Type B pancreatic cell (in vitro differentiated cells): Measurements from ENCODE around the gene F12. TPM values are rescaled to one million over a fixed set of nuclear protein-coding genes. Genes with fewer than 3 reads are reported as not detected.

Experiments used
- DNase-seq: peaks from one replicate; pipeline ENCODE4 v3.0.0; 2021; ENCODE audit warnings: mixed read lengths; ENCODE audit not compliant: unreplicated experiment; ENCODE audit errors: extremely low spot score
- H3K27ac Mint-ChIP-seq: 2 replicates; pipeline ENCODE4 v1.8.0; 2021; ENCODE audit warnings: mild to moderate bottlenecking, mixed read lengths
- H3K27me3 Mint-ChIP-seq: 2 replicates; pipeline ENCODE4 v1.8.0; 2021; ENCODE audit warnings: mixed read lengths
- H3K36me3 Mint-ChIP-seq: 2 replicates; pipeline ENCODE4 v1.8.0; 2021; ENCODE audit warnings: mixed read lengths
- H3K4me1 Mint-ChIP-seq: one replicate; pipeline ENCODE4 v1.8.0; 2021; ENCODE audit warnings: mixed read lengths; ENCODE audit not compliant: unreplicated experiment
- H3K4me3 Mint-ChIP-seq: 2 replicates; pipeline ENCODE4 v1.8.0; 2021; ENCODE audit warnings: mild to moderate bottlenecking, mixed read lengths
- H3K9me3 Mint-ChIP-seq: 2 replicates; pipeline ENCODE4 v1.8.0; 2021; ENCODE audit warnings: mixed read lengths
- CTCF ChIP-seq: fragments of 200-600 bp; sonication (generic); conservative IDR thresholded peaks from 2 replicates; pipeline ENCODE4 v1.5.0; 2021; ENCODE audit warnings: antibody characterized with exemption, mild to moderate bottlenecking
- total RNA-seq: library from RNA; stranded (reverse); gene quantifications from 2 replicates; pipeline ENCODE4 v1.2.1, GENCODE V29; 2021; ENCODE audit warnings: low replicate concordance

Gene F12
- total RNA-seq, 1 donor from 2014 or later, result 3.2 TPM

GRCh38 chr5:177392765-177393164 is 16.6 kb downstream of the F12 start:
- Mint-ChIP-seq H3K4me1 (peaks cover 21% of the 10 kb centered on the region), H3K4me3 (no peak overlapping the region), H3K27me3 (peaks cover 9% of the 10 kb centered on the region), H3K27ac (no peak overlapping the region), H3K36me3 (no peaks in the 10 kb centered on the region), H3K9me3 (no peaks in the 10 kb centered on the region)
- DNase-seq, result no peak
- no peak for TF ChIP-seq CTCF

- H3K9me3 Mint-ChIP-seq, result no peaks in the 10 kb centered on the region
- H3K36me3 Mint-ChIP-seq, result no peaks in the 10 kb centered on the region
- TF ChIP-seq CTCF, result peak; percentile 98
- peaks cover 4% of the 10 kb centered on the region for H3K27me3 Mint-ChIP-seq
- peak overlapping the region; percentile 93 for H3K27ac Mint-ChIP-seq
- H3K4me3 Mint-ChIP-seq, result peak overlapping the region; percentile 56
- peaks cover 21% of the 10 kb centered on the region for H3K4me1 Mint-ChIP-seq
- peak; percentile 89 for DNase-seq
These were observed 18.7 kb downstream of the F12 start for GRCh38 chr5:177390363-177391300.

DNA sequence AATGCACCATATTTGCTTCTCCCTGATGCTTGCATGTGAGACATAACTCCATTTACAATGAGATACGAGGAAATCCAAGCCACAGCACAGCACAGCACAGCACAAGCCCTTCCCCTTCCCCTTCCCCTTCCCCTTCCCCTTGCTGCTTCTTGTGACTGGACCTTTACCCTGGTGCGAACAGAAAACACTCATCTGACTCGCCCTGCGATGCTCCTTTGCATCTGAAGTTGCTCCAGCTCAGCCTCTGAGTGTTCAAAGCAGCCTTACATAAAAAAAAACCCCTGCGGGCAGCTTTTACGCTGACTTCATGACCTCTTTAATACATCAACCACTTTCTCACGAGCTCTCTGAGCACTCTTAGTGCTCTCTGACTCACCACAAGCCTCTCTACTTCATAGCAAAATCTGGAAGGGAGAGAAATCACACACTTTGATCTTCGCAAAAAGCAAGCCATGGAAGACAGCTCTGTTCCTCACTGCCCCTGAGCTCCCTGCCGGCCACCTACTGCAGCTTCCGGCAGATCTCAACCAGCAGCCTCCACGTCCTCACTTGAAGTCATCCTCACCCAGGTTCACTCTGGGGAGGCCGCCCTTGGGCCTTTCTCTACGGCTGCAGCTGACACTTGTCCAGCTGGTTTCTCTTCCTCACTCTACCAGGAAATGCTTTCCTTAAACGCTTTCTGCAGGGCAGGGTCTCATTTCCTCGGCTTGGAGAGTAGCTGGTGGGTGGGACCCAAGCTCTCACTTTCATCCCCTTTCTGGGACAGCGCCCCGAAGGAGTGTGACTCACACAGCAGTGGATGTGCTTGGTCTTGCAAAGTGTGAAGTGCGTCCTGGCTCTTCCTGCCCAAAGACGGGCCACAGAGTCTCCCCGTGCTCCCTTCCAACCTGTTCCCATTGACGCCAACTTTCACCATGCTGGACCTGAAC is 19.9 kb downstream of the F12 start:
- Mint-ChIP-seq H3K36me3 (no peaks in the 10 kb centered on the region), H3K27ac (peak overlapping the region; percentile 93), H3K27me3 (no peaks in the 10 kb centered on the region), H3K4me1 (peaks cover 21% of the 10 kb centered on the region), H3K9me3 (no peaks in the 10 kb centered on the region), H3K4me3 (peak overlapping the region; percentile 72)
- TF ChIP-seq CTCF, result no peak
- DNase-seq, result no peak

- Mint-ChIP-seq H3K9me3 (no peaks in the 10 kb centered on the region), H3K27me3 (no peaks in the 10 kb centered on the region), H3K4me1 (peaks cover 21% of the 10 kb centered on the region), H3K27ac (peak overlapping the region; percentile 93), H3K4me3 (no peak overlapping the region), H3K36me3 (no peaks in the 10 kb centered on the region)
- no peak for DNase-seq
- no peak for TF ChIP-seq CTCF
These were observed 20.8 kb downstream of the F12 start for GRCh38 chr5:177388521-177389052.

DNA sequence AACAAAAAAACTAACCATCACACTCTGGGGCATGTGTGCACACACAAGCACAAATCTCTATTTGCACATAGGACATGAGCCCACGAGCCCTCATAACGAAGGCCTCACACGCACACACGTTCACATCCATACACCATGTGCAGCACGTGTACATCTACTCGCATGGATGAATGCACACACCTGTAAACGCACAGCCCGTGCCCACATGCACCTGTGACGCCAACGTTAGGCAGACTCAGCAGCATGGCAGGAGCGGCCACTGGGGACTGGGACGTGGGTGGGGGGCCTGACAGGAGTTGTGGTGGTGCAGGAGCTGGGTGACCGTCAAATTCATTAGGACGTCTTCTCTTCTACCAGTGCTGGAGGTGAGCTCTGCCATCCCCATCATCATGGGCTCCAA is 22.0 kb downstream of the F12 start:
- Mint-ChIP-seq H3K4me1 (peaks cover 21% of the 10 kb centered on the region), H3K27me3 (no peaks in the 10 kb centered on the region), H3K27ac (no peak overlapping the region), H3K9me3 (no peaks in the 10 kb centered on the region), H3K36me3 (no peaks in the 10 kb centered on the region), H3K4me3 (no peak overlapping the region)
- DNase-seq, result no peak
- no peak for TF ChIP-seq CTCF
